ENCODE measurements around the gene PRKACB.
A peak's percentile ranks its signal among the peaks of the same experiment; 100 is the strongest.

Gene PRKACB

DNA sequence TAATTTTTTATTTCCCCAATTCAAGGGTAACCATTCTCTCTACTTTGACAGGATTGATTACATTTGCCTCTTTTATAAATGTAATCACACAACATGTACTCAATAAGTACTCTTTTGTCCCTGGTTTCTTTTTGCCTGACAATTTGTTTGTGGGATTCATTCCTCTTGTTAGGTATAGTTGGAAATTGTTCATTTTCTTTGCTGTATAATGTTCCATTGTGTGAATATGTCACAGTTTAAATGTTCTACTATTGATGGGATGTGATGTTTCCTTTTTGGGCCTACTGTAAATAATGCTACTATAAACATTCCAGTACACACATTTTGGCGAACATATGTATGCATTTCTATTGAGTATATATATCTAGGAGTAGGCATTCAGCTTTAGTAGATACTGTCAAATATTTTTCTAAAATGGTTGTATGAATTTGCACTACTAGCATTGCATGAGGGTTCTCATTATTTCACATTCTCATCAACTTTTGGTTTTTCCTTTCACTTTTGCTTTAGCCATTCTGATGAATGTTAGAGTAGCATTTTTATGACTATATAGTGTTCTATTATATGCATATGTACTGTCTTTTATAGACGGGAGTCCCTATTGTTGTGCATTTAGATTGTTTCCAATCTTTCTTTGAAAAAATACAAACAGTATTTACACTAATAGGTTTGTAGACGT is 35.0 kb upstream of the PRKACB start:
- TF ChIP-seq, protein P1, sequence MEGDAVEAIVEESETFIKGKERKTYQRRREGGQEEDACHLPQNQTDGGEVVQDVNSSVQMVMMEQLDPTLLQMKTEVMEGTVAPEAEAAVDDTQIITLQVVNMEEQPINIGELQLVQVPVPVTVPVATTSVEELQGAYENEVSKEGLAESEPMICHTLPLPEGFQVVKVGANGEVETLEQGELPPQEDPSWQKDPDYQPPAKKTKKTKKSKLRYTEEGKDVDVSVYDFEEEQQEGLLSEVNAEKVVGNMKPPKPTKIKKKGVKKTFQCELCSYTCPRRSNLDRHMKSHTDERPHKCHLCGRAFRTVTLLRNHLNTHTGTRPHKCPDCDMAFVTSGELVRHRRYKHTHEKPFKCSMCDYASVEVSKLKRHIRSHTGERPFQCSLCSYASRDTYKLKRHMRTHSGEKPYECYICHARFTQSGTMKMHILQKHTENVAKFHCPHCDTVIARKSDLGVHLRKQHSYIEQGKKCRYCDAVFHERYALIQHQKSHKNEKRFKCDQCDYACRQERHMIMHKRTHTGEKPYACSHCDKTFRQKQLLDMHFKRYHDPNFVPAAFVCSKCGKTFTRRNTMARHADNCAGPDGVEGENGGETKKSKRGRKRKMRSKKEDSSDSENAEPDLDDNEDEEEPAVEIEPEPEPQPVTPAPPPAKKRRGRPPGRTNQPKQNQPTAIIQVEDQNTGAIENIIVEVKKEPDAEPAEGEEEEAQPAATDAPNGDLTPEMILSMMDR (conservative IDR thresholded peaks at IDR 0.05; ENCODE audit: control insufficient read depth, insufficient read depth, low read depth, low read length): no peak
- no peak for DNase-seq (ENCODE audit: low read depth)
- no peak overlapping the region for H3K4me3 ChIP-seq (ENCODE audit: control insufficient read depth, low read depth, low read length)

DNA sequence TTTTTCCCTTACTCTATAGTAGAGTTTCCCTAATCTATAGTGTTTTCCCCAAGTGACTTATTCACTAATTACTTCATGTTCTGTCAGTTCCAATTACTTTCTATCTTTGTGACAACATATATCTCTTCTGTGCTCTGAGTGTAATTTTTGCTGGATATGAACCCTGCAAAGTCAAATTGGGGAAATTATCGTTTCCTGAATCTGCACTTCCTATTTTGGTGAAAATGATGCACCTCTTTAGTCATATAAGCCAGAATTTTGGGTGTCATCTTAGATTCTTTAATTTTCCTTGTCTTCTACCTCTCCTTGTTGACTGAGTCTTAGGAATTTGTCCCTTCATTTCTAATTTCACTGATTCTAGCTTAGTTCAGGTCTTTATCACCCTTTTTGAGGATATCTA is 33.4 kb upstream of the PRKACB start:
- no peak for DNase-seq (ENCODE audit: low read depth)
- no peak overlapping the region for H3K4me3 ChIP-seq (ENCODE audit: control insufficient read depth, low read depth, low read length)
- TF ChIP-seq, protein P1 (conservative IDR thresholded peaks at IDR 0.05; ENCODE audit: control insufficient read depth, insufficient read depth, low read depth, low read length): no peak

DNA sequence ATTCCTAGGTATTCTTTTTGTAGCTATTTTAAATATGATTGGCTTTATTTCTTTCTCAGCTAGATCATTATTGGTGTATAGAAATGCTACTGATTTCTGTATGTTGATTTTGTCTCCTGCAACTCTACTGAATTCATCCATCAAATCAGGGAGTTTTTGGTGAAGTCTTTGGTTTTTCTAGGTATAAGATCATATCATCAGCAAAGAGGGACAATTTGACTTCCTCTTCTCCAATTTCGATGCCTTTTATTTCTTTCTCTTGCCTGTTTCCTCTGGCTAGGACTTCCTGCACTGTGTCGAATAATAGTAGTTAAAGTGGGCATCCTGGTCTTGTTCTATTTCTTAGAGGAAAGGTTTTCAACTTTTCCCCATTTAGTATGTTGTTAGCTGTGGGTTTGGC is 27.5 kb upstream of the PRKACB start:
- no peak for DNase-seq (ENCODE audit: low read depth)
- TF ChIP-seq, protein P1 (conservative IDR thresholded peaks at IDR 0.05; ENCODE audit: control insufficient read depth, insufficient read depth, low read depth, low read length): no peak

DNA sequence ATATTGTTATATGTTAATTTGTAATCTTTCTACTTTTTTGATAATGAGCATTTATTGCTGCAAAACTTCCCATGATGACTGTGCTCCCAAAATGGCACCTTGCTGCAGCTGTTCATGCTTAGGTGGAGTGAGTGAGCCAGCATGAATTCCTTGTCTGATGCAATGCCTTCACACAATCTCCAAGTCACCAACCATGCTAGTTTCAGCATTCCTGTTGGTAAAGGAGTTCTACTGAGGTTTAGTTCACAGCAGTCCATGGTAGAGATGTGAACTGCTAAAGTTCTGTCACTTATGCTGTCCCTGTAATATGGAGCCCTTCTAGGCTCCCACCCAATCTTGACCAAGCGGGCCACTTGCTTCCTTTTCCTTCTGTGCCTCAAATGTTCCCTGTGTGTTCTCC is 26.2 kb upstream of the PRKACB start:
- TF ChIP-seq, protein P1 (conservative IDR thresholded peaks at IDR 0.05; ENCODE audit: control insufficient read depth, insufficient read depth, low read depth, low read length): no peak
- peak; percentile 61 for DNase-seq (ENCODE audit: low read depth)
- no peak overlapping the region for H3K4me3 ChIP-seq (ENCODE audit: control insufficient read depth, low read depth, low read length)

More for the DNA sequence above, 27.5 kb upstream of the PRKACB start:
- H3K4me3 ChIP-seq (ENCODE audit: control insufficient read depth, low read depth, low read length): no peak overlapping the region

DNA sequence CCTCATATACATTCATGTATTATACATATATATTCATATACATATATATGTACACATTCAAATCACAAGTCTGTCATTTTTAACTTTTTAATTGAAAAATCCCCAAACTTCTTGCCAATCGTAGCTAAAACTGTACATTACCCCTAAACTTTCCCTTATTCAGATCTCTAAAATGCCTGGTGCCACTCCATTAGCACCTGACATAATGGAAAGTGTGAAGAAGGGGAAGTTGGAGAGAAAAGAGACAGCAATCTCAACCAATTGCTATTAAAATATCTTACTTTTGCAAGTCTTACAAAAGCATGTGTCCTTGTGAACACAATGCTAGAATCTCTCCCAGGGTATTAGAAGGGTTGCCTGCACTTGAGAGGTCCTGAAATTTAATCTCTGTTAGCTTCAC is 22.7 kb upstream of the PRKACB start:
- no peak overlapping the region for H3K4me3 ChIP-seq (ENCODE audit: control insufficient read depth, low read depth, low read length)
- DNase-seq (ENCODE audit: low read depth): no peak
- TF ChIP-seq, protein P1 (conservative IDR thresholded peaks at IDR 0.05; ENCODE audit: control insufficient read depth, insufficient read depth, low read depth, low read length): no peak

DNA sequence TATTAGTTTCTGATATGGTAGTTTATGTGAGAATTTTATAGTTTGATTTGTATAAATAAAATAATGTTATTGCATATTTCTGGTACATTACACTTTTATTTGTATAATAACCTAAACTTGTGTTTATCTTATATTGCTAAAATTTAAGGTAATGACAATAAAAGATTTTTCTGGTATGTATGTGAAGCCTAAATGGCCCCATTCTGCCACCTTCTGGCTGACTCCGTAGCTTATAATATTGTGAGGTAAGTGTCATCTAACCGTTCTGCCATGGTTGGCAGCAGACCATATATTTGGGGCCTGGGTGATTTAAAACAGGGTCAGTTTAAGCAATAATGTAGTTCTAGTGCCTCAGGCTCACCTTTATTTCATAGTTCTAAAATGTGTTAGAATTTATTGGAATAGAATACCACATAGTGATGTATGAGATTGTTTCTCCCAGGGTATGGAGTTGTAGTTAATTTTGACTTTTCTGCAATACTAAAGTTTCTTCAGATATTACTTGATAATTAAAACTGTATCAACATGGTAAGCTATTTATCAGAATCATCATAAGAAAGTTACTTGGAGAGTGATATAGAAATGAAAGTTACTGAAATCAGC is 21.2 kb upstream of the PRKACB start:
- no peak overlapping the region for H3K4me3 ChIP-seq (ENCODE audit: control insufficient read depth, low read depth, low read length)
- TF ChIP-seq, protein P1 (conservative IDR thresholded peaks at IDR 0.05; ENCODE audit: control insufficient read depth, insufficient read depth, low read depth, low read length): peak; percentile 80
- DNase-seq (ENCODE audit: low read depth): peak; percentile 67
